HepG2 (cell line): Measurements from ENCODE around the gene GFRA1. TPM values are rescaled to one million over a fixed set of nuclear protein-coding genes. Genes with fewer than 3 reads are reported as not detected.

ENCODE experiments used
- ATAC-seq: fragments of 200-7000 bp; cut with Tn5 transposase; 3 replicates; pipeline ENCODE4 v1.9.1; 2020; ENCODE audit warnings: mild to moderate bottlenecking, moderate library complexity
- BruUV-seq: library from RNA; stranded (reverse); fragments of 400-500 nt; replicated peaks from 2 replicates; lab custom pipeline; 2021; lab: Mats Ljungman, UMichigan
- CTCF ChIA-PET: fragments of 300-600 bp; formaldehyde crosslinking; extraction: SDS; loops from one replicate; lab custom pipeline; 2021; ENCODE audit warnings: low total read pairs, inconsistent platforms, low intra/inter-chr PET ratio; lab: Yijun Ruan, JAX
- POLR2A ChIA-PET: fragments of 350-600 bp; sonication (Branson Sonifier 250); formaldehyde crosslinking; loops from one replicate; lab custom pipeline; 2020; ENCODE audit warnings: antibody characterized with exemption, inconsistent platforms; lab: Yijun Ruan, JAX
- DNase-seq: peaks from one replicate; pipeline ENCODE4 v3.0.0-alpha.2; 2015; ENCODE audit warnings: low spot score
- FAIRE-seq: peaks from 3 replicates; lab custom pipeline; 2011; peaks lifted over from hg19 to GRCh38; lab: Jason Lieb, UNC
- H2AFZ ChIP-seq: one replicate; pipeline ENCODE4 v1.6.1; 2011; ENCODE audit warnings: low read length, inconsistent platforms
- H3K27ac ChIP-seq: fragments of 300-600 bp; 3 replicates; pipeline ENCODE4 v1.8.0; 2011; ENCODE audit warnings: mixed run types, mild to moderate bottlenecking, mixed read lengths, low read length, inconsistent platforms; ENCODE audit not compliant: insufficient read depth; ENCODE audit errors: extremely low read length
- H3K27me3 ChIP-seq, 2 experiments: fragments of 200-600 bp in 1 of 2; 2 replicates in 1 of 2; 3 replicates in 1 of 2; pipeline versions ENCODE4 v1.6.0 to v1.8.0; 2011; ENCODE audit warnings: low read length in 2 of 2, mild to moderate bottlenecking in 2 of 2, moderate library complexity in 2 of 2, inconsistent platforms in 1 of 2; ENCODE audit not compliant: insufficient read depth in 2 of 2, control insufficient read depth in 1 of 2
- H3K36me3 ChIP-seq, 2 experiments: fragments of 200-600 bp in 1 of 2; replicated peaks in 1 of 2; 2 replicates in 1 of 2; 3 replicates in 1 of 2; pipeline versions ENCODE4 v1.5.1 to v1.8.0; 2011; ENCODE audit warnings: low read length in 2 of 2, inconsistent platforms in 1 of 2; ENCODE audit not compliant: insufficient read depth in 2 of 2, control insufficient read depth in 1 of 2
- H3K4me1 ChIP-seq: 2 replicates; pipeline ENCODE4 v1.5.1; 2012; ENCODE audit warnings: low read length, inconsistent platforms; ENCODE audit not compliant: insufficient read depth
- H3K4me2 ChIP-seq: 2 replicates; pipeline ENCODE4 v1.6.0; 2011; ENCODE audit warnings: low read depth, low read length, inconsistent platforms
- H3K4me3 ChIP-seq, 3 experiments: fragments of 200-600 bp in 1 of 3; sonication (generic), shearing (Covaris generic) in 1 of 3; replicated peaks in 1 of 3; 2 replicates each; pipeline ENCODE4 v1.5.1; 2011 to 2016; ENCODE audit warnings: low read length in 3 of 3, inconsistent platforms in 2 of 3, low read depth in 2 of 3, mild to moderate bottlenecking in 2 of 3, control low read depth in 1 of 3, mixed read lengths in 1 of 3; ENCODE audit not compliant: insufficient read depth in 1 of 3
- H3K79me2 ChIP-seq: one replicate; pipeline ENCODE4 v1.6.1; 2011; ENCODE audit warnings: low read length, inconsistent platforms; ENCODE audit not compliant: insufficient read depth
- H3K9ac ChIP-seq: 2 replicates; pipeline ENCODE4 v1.6.0; 2011; ENCODE audit warnings: mild to moderate bottlenecking, low read depth, low read length, inconsistent platforms; ENCODE audit not compliant: insufficient read depth
- H3K9me3 ChIP-seq: 2 replicates; pipeline ENCODE4 v1.5.1; 2012; ENCODE audit warnings: mild to moderate bottlenecking, low read length
- H4K20me1 ChIP-seq: 2 replicates; pipeline ENCODE4 v1.6.0; 2011; ENCODE audit warnings: inconsistent platforms, mild to moderate bottlenecking, low read length, moderate library complexity; ENCODE audit not compliant: insufficient read depth
- ELF4 ChIP-seq: sonication (generic); formaldehyde crosslinking; IDR thresholded peaks from 2 replicates; pipeline ENCODE4 v1.5.0; 2020; ENCODE audit warnings: missing genetic modification reagents, mild to moderate bottlenecking, moderate library complexity, borderline replicate concordance
- REST ChIP-seq, 2 experiments: IDR thresholded peaks; 2 replicates each; pipeline ENCODE4 v1.6.1; 2011 to 2012; ENCODE audit warnings: low read length in 2 of 2, borderline replicate concordance in 1 of 2, low read depth in 1 of 2, mild to moderate bottlenecking in 1 of 2, moderate library complexity in 1 of 2
- SIN3A ChIP-seq: IDR thresholded peaks from 2 replicates; pipeline ENCODE4 v1.6.1; 2011; ENCODE audit warnings: low read depth, mild to moderate bottlenecking, control low read depth, low read length, borderline replicate concordance
- UBTF ChIP-seq: sonication (generic); formaldehyde crosslinking; IDR thresholded peaks from 2 replicates; pipeline ENCODE4 v1.4.0; 2020; ENCODE audit warnings: mild to moderate bottlenecking, missing genetic modification reagents
- ZC3H13 ChIP-seq: sonication (generic); formaldehyde crosslinking; IDR thresholded peaks from 2 replicates; pipeline ENCODE4 v1.8.1; 2023; ENCODE audit warnings: mild to moderate bottlenecking, missing genetic modification reagents, moderate library complexity
- ZFP91 ChIP-seq: sonication (generic); formaldehyde crosslinking; IDR thresholded peaks from 2 replicates; pipeline ENCODE4 v1.9.0; 2022; ENCODE audit warnings: missing genetic modification reagents, mild to moderate bottlenecking, borderline replicate concordance
- ZNF142 ChIP-seq: sonication (generic); formaldehyde crosslinking; IDR thresholded peaks from 2 replicates; pipeline ENCODE4 v1.4.0; 2020; ENCODE audit warnings: missing genetic modification reagents
- ZNF382 ChIP-seq: sonication (generic); formaldehyde crosslinking; IDR thresholded peaks from 2 replicates; pipeline ENCODE4 v1.5.0; 2020; ENCODE audit warnings: missing genetic modification reagents, mild to moderate bottlenecking, borderline replicate concordance
- ZNF879 ChIP-seq: sonication (generic); formaldehyde crosslinking; IDR thresholded peaks from 2 replicates; pipeline ENCODE4 v1.8.1; 2023; ENCODE audit warnings: missing genetic modification reagents
- ZSCAN9 ChIP-seq: IDR thresholded peaks from 2 replicates; pipeline ENCODE4 v1.6.1; 2016; ENCODE audit warnings: borderline replicate concordance
- WGBS: methylation state at CpG from one replicate; pipeline ENCODE4 v1.1.6; 2017; ENCODE audit warnings: low lambda C conversion rate; 5-methylcytosine and 5-hydroxymethylcytosine counted together
- in situ Hi-C: cut with HindIII; loops from 2 replicates; pipeline ENCODE4 v1.10.0; 2017; ENCODE audit warnings: low pct_unique_long_range_greater_than_20kb; ENCODE audit not compliant: extremely low pct_ligation_motif_present
- intact Hi-C: fragments of 100-400 bp; cut with micrococcal nuclease; formaldehyde crosslinking; loops from one replicate; pipeline ENCODE4 v1.10.0; 2022; ENCODE audit not compliant: unreplicated experiment
- polyA plus RNA-seq, 8 experiments: library from polyadenylated mRNA; depleted of rRNA in 3 of 8; stranded (reverse) in 7 of 8; unstranded in 1 of 8; fragments of >200 nt; fragmentation: Illumina TruSeq in 4 of 8; extraction: Trizol in 4 of 8; gene quantifications; 2 replicates each; pipeline versions ENCODE4 v1.2.1 to v1.2.3, GENCODE V29; 2011 to 2016; ENCODE audit warnings: low read depth in 4 of 8, missing spikeins in 1 of 8, mixed read lengths in 1 of 8; ENCODE audit not compliant: insufficient read depth in 1 of 8
- total RNA-seq, 5 experiments: library from RNA; depleted of rRNA; stranded (reverse); fragments of >200 nt; fragmentation: Illumina TruSeq; extraction: Trizol; gene quantifications; 2 replicates each; pipeline ENCODE4 v1.2.3, GENCODE V29; 2016; ENCODE audit warnings: low read depth in 1 of 5

The GFRA1 gene
- total and polyA plus RNA-seq, 2 of the 13 experiments (the other 11 are each of a cell fraction or from before 2014, with no cell fraction given), result not detected

GRCh38 chr10:116063107-116063506 lies 209.9 kb downstream of the GFRA1 start:
- Histone ChIP-seq H3K9me3 (no peaks in the 10 kb centered on the region), H3K9ac (no peak overlapping the region), H2AFZ (no peak overlapping the region), H3K36me3 (no peaks in the 10 kb centered on the region), H3K79me2 (no peaks in the 10 kb centered on the region), H3K27ac (no peak overlapping the region), H3K4me3 (no peak overlapping the region), H3K4me1 (peaks cover 16% of the 10 kb centered on the region), H4K20me1 (no peaks in the 10 kb centered on the region), H3K27me3 (peaks cover 0 to 1% of the 10 kb centered on the region in 2 experiments; a peak in 2 of 5 replicates), H3K4me2 (no peak overlapping the region)
- 12% methylated on average over 4 of the region's 4 CpGs for WGBS
- ATAC-seq, result no peak
- in situ Hi-C loops, result no loop called here
- ChIA-PET CTCF (no interaction called here), POLR2A (no interaction called here)
- intact Hi-C loops, result no loop called here
- no peak for FAIRE-seq
- peak; percentile 4 for DNase-seq
- no TSS peak for BruUV-seq
- TF ChIP-seq ZNF382 (CRISPR knock-in tag) (no peak), ZFP91 (CRISPR knock-in tag) (no peak), ZNF879 (no peak), ZSCAN9 (CRISPR knock-in tag) (no peak), ZC3H13 (CRISPR knock-in tag) (no peak), REST (IDR thresholded peaks at IDR 0.05; ENCODE audit: borderline replicate concordance in 1 of 2, low read depth in 1 of 2, low read length in 2 of 2) (no peak), UBTF (CRISPR knock-in tag) (no peak), ZNF142 (no peak), ELF4 (no peak), SIN3A (no peak)
